ENCODE data around the gene MTTP.

GRCh38 chr4:99615170-99615820 is 40.7 kb downstream of the MTTP start:
- TF ChIP-seq RAD21 (IDR thresholded peaks at IDR 0.05; ENCODE audit: low read depth) (0 out of 2 replicates have a peak, but pooled peaks have one; percentile 5), EP300 (IDR thresholded peaks at IDR 0.05; ENCODE audit: borderline replicate concordance) (no peak), CEBPB (IDR thresholded peaks at IDR 0.05) (no peak), TAF1 (IDR thresholded peaks at IDR 0.05; ENCODE audit: low read depth) (no peak)
